ENCODE data around the gene ITM2C. TPM values are rescaled to one million over a fixed set of nuclear protein-coding genes. Genes with fewer than 3 reads are reported as not detected.

ITM2C gene, protein sequence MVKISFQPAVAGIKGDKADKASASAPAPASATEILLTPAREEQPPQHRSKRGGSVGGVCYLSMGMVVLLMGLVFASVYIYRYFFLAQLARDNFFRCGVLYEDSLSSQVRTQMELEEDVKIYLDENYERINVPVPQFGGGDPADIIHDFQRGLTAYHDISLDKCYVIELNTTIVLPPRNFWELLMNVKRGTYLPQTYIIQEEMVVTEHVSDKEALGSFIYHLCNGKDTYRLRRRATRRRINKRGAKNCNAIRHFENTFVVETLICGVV
- total RNA-seq = 28.8 TPM
- long read RNA-seq, transcript ITM2C-210 (1 exons, 501 nt) = minor isoform, 7 of 108 reads
- long read RNA-seq, transcript ITM2C-202 (6 exons, 2,078 nt) = major isoform, 74 of 108 reads
- long read RNA-seq, partial matches to known transcripts = 17 of 108 reads
- long read RNA-seq, other reads (novel, unspliced or antisense) = 10 of 108 reads

DNA sequence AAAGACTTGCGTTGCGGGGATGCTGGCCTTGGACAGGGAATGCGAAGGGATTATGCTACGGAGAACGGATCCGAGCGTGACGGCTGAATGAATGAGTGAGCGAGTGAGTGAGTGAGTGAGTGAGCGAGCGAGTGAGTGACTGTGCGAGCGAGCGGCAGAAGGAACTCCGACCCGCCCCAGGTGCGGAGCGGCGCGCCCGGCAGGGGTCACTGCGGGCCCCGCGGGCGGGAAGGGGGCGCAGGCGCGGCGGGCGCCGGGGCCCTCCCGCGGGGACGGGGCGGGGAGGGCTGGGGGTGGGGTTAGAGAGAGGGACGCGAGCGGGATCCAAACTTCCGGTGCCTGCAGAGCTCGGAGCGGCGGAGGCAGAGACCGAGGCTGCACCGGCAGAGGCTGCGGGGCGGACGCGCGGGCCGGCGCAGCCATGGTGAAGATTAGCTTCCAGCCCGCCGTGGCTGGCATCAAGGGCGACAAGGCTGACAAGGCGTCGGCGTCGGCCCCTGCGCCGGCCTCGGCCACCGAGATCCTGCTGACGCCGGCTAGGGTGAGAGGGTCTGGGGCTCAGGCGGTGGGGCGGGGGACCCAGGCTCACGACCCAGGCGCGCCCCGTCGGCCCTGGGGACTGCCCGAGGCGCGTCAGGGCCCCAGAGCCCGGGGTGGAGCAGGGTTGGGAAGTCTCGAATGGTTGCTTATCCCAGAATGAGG is at the start of gene ITM2C:
ITM2C (plus strand) TSS at position 338 of the 702 bp plus-strand sequence; CDS start at position 422, 84 bp downstream.
- ATAC-seq = peak; percentile 93
- intact Hi-C loops (cut with micrococcal nuclease) = no loop called here
- peak; percentile 80 for DNase-seq

DNA sequence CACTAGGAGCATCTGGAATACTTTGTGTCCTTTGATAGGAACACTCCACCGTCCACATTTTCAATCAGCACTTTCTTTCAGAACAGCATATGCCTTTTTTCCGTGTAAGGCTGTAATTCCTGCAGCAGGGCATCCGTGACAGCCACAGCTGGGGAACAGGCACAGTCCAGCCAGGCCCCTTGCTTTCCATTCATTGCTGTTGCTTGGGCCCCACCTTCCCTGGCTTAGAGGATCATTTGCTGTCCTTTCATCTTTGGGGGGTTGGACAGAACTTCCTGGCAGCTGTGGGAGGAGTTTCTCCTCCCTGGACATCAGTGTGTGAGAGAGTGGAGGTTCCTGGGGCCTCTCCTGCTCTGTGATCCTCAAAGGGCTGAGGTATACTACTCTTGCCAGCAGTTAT is 49.7 kb upstream of the ITM2C start:
- DNase-seq (no peak), ATAC-seq (no peak)
- intact Hi-C loops (cut with micrococcal nuclease) = no loop called here

DNA sequence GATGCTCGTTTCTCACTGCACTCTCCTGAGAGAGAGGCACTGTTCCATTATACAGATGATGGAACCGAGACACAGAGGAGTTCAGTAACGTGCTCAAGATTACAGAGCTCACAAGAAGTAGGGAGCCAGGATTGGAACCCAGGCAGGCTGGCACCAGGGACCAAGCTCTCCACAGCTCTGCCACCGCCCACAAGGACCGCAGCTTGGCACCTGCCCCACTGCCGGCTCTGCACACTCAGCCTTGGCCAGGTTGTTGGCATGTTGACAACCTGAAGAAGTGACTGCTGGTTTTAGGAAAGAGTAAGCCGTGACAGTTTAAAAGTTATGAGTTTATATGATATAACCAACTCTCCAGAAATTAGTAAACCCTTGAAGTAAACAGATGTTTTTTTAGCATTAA is 48.0 kb upstream of the ITM2C start:
- intact Hi-C loops (cut with micrococcal nuclease) = no loop called here
- ATAC-seq (peak; percentile 80), DNase-seq (peak; percentile 76)

DNA sequence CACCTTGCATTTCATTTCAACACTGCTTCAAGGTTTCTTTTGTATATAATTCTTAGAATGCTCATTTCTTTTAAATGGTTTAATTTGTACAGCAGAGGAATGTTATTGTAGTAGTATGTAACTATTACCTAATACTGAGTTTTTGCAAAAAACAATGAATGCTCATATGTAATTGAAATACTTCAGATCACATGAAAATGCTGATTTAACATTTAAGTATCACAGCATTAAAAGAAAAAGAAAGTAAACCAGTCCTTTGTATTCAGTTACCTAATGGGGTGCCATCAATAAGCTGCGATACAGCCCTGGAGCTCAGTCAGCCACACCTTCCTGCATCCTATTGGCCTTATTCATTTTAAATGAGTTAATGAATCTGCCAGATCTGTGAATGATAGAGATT is 45.3 kb upstream of the ITM2C start:
- intact Hi-C loops (cut with micrococcal nuclease) = no loop called here
- ATAC-seq = no peak
- no peak for DNase-seq

DNA sequence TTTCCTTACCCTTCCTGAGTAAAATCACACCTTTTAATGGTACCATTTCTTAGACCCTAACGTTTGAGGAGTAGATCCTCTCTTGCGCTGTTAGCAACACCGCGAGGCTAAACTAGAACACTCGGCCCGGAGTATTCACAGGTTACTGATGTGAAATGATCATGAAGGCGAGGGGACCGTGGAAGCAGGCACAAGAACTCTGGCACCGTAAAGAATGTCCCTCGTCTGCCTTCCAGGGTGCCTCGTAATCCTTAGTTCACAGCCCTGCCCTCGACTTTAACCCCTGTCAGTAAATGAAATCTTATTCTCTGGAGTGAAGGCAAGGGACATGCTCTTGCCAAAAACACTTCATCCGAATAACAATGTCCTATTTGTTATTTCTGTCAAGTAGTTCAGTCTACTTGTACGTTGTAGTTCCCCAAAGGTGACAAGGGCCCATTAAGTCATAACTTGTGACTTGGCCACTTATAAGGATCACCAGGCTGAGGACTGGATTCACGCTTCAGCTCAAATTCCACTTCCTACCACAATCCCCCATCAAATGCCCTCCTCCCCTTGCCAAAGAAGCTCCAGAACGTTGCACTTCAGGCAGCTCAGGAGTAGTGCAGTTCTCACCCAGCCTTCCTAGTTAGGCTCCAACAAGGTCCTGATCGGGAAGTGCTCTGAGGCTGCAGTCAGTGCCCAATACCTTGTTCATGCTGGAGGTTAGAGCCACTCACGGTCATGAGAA is 43.3 kb upstream of the ITM2C start:
- ATAC-seq (peak; percentile 10), DNase-seq (no peak)
- intact Hi-C loops (cut with micrococcal nuclease) = no loop called here

DNA sequence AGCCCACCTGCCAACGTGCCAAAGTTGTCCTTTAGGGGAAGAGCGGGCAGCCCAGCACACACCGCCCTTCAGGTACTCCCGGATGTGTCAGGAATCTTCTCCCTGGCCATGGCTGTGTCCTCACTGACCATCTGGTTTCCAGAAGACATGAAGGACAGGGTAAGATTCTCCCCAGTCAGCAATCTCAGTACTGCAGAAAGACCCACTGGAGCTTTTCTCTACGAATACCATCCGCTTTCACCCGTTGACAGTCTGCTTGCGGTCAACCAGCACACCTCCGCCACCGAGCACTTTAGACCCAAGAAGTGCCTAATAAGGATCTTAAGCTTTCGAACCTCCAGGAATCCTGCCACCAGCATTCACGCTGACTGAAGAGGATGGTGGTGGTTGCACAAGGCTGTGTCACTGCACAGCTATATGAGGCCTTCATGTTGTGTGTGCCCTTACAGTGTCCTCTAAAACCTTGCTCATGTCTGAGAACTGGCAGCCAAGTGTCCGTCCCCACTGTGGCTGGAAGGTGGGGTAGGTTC is 42.7 kb upstream of the ITM2C start:
- intact Hi-C loops (cut with micrococcal nuclease) = no loop called here
- DNase-seq = no peak
- ATAC-seq = no peak

DNA sequence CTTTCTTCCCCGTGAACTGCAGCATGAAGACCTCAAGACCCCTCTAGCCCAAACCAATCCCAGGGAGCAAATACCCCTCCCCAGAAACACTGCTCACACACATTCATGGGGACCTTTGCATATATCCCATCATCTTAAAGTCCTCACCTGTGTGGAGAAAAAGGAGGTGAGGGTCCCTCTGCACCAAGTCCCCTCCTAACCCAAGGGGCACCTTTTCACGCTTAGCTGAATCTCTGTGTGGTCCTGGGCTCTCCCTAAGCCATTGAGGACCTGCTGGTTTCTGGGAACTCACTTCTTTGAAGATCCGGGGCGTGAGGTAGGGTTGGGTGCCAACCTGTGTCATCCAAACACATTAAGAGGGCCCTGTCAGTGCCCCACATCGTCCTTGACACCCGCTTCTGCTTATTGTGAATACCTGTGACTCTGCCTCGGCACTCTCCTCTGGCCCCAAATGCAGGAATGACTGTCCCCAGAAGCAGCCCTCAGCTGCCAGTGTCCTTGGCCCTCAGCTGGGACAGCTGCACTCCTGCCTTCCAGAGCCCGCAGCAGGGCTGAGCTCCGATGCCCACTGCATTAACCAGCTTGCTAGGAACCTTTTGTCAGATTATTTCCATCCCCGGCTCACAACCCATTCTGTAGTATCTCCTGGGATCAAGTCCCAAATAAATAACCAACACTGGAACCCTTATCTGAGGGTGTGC is 41.3 kb upstream of the ITM2C start:
- ATAC-seq = no peak

DNA sequence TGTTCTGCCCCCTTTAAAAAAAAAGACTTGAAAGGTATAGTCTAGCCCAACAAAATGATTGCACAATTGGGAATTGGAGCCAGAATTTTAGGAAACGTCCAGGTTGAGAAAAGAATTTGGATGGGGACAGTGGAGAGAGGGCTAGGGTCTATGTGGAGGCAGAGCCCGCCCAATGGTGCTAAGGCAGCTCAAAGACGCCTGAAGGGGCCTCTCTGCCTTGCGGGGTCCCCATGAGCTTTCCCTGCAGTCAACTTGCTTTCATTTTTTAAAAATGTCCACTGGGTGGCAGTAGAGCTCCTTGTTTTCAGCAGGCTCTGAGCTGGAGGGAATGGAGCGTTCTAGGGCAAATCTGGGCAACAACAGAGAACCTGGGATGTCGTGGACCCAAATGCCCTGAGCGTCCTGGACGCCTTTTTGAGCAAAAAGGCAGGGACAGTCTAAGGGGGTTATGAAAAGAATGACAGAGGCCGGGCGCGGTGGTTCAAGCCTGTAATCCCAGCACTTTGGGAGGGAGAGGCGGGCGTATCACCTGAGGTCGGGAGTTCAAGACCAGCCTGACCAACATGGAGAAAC is 40.2 kb upstream of the ITM2C start:
- no peak for DNase-seq
- peak; percentile 71 for ATAC-seq
- intact Hi-C loops (cut with micrococcal nuclease) = no loop called here

More for the DNA sequence above, 41.3 kb upstream of the ITM2C start:
- intact Hi-C loops (cut with micrococcal nuclease) = no loop called here
- no peak for DNase-seq

DNA sequence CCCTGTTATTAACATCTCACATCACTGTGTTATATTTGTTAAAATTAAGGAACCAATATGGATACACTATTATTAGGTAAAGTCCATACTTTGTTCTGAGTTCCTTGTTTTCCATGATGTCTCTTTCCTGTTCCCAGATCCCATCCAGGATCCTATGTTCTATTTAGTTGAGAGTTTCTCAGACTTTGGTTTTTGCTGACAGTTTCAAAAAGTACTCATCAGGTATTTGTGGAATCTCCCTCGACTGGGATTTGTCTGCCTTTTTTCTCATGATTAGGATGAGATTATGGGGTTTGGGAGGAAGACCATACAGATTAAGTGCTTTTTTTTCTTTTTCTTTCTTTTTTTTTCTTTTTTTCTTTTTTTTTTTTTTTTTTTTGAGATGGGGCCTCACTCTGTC is 39.4 kb upstream of the ITM2C start:
- intact Hi-C loops (cut with micrococcal nuclease) = no loop called here
- DNase-seq (no peak), ATAC-seq (no peak)

DNA sequence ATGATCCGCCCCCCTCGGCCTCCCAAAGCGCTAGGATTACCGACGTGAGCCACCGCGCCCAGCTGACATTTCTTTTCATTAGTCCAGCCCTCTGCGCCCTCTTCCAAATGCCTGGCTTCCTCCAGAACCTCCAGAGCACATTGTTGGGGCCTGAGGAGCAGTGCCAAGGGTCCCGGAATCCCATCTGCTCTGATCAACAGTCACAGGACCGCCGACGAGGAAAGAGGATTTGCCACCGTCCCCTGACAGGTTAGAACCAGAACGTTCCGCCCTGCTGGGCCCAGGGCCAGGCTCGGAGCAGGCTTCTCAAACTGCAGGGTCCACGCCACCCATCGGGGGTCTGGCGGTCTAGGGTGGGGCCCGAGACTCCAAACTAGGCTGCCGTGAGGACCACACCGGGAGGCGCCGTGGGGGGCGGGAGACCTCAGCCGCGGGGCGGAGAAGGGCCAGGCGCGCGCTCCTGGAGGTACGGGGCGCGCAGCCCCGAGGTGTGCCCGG is 36.9 kb upstream of the ITM2C start:
- DNase-seq (peak; percentile 31), ATAC-seq (no peak)
- intact Hi-C loops (cut with micrococcal nuclease) = no loop called here

DNA sequence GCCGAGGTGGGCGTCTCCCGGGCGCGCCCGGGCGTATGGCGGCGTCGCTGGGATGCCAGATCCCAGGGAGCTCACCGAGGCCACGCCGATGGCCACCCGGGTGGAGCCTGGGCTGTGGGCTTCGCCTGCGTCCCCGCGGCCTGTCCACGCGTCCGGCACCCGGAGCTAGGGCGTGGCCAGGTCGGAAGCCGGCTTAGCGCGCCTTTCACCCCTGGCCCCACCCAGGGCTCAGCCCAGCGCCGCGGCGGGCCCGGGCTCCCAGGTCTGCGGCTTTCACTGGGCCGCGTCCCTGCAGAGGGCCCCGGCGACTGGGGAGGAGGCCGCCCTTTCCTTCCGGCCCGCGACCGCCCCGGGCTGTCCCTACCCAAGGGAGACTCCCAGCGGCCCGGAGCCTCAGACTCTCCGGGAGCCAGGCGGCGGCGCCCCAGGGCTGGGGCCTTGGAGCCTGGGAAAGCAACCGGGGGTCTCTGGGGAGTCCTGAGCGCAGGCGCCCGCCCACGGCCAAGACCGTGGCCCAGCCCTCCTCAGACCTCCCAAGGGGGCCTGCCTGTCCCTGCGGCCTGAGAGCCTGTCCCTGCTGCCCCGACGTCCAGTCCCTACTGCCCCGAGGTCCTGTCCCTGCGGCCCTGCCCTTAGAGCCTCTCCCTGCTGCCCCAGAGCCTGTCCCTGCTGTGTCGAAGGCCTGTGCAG is 36.3 kb upstream of the ITM2C start:
- ATAC-seq = peak; percentile 78
- peak; percentile 65 for DNase-seq
- intact Hi-C loops (cut with micrococcal nuclease) = no loop called here

DNA sequence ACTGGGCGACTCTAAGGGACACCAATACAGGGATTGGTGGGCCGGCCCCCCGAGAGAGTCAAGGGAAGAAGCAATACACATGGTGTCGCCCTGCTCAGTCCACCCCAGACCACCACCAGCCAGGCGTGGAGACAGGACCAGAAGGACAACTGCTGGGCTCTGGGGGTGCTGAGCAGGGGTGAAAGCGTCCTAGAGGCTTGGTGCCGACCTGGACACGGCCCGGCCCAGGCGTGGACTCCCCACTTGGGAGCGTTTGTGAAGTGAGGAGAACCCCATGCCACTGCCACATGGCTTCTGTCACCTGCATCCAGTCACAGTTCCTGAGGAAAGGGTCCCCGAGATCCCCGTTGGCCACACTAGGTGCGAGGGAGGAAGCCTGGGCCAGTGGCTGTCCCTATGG is 35.4 kb upstream of the ITM2C start:
- ATAC-seq (no peak), DNase-seq (no peak)
- intact Hi-C loops (cut with micrococcal nuclease) = no loop called here

DNA sequence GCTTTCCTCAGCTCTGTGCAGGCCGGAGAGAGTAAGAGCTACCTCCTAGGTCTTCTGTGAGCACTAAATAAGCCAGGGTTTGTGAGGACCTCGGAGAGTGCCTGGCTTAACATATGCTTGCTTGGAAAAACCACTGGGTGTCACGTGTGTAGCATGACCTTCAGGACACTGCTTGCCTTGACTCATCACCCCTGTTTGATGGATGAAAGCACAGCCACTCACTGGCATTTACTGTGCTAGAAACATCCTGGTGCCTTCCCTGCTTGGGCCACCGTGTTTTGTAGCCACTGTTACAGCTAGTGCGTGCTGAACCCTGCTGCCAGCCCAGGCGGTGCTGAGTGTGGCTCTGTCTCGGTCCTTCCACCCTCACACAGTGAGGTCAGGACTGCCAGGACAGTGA is 34.8 kb upstream of the ITM2C start:
- intact Hi-C loops (cut with micrococcal nuclease) = no loop called here
- DNase-seq = no peak
- no peak for ATAC-seq

DNA sequence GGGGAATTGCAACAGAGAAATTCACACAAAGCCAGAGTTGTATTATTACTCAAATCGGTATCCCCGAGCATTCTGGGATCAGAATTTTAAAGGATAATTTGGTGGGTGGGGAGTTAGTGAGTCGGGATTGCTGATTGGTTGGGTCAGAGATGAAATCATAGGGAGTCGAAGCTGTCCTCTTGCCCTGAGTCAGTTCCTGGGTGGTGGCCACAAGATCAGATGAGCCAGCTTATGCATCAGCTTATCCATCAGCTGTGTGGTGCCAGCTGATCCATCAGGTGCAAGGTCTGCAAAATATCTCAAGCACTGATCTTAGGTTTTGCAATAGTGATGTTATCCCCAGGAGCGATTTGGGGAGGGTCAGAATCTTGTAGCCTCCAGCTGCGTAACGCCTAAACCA is 34.3 kb upstream of the ITM2C start:
- ATAC-seq (no peak), DNase-seq (no peak)
- intact Hi-C loops (cut with micrococcal nuclease) = no loop called here

DNA sequence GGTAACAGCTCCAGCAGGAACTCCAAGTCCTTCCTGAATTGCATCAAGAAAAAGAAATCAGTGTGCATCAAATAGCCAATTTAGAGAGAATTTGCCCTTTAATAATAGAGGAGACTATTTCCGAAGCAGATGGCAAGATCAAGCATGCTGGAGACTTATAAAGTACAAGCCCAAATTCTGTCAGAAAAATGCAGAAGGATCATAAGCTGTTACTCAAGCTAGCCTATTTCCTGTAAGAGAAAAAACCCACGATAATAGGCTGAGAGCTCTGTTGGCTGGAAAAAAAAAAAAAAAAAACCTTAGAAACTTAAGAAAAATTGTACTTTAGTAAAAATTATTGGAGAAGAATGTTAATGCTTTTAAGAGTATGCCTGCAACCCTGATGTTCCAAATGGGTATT is 24.4 kb upstream of the ITM2C start:
- intact Hi-C loops (cut with micrococcal nuclease) = loop anchor here (10.0 kb wide), 1 partner anchor 144 kb away; no protein-coding TSS in a partner anchor
- ATAC-seq = no peak
- no peak for DNase-seq

DNA sequence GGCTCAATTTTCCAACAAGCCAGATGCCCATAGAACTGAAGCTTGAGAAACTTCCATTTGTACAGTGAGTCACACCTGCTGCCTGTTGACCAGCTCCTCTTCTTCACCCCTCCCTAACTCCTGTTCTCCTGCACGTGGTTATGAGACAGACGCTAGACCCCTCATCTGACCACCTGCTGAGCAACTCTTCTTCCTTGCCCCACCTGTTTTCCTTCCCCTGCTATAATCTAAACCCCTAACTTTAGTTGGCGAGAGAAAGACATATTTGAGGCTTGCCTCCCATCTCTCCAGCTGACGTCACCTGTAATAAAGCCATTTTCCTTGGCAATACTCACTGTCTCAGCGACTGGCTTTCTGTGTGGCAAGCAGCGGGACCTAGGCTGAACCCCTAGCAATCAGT is 22.3 kb upstream of the ITM2C start:
- intact Hi-C loops (cut with micrococcal nuclease) = loop anchor here (10.0 kb wide), 1 partner anchor 142 kb away; no protein-coding TSS in a partner anchor
- DNase-seq (no peak), ATAC-seq (no peak)

DNA sequence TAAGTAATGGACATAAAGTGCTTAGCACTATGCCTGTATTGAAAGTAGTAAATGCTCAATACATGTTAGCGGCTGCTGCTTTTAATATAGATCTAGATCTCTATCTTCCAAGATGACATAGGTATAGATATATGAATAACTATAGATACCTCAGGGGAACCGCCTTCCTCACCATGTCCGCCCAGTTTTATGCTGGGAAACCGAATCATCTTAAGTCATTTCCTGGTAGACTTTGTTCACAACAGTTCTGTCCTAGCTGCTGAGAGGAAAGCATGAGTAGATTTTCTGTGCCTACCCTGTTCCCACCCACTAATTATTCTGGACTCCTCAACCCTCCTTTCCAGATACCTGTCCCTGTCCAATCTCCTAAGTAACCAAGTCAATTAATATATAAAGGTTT is 21.6 kb upstream of the ITM2C start:
- intact Hi-C loops (cut with micrococcal nuclease) = loop anchor here (10.0 kb wide), 1 partner anchor 142 kb away; no protein-coding TSS in a partner anchor
- ATAC-seq (no peak), DNase-seq (no peak)

DNA sequence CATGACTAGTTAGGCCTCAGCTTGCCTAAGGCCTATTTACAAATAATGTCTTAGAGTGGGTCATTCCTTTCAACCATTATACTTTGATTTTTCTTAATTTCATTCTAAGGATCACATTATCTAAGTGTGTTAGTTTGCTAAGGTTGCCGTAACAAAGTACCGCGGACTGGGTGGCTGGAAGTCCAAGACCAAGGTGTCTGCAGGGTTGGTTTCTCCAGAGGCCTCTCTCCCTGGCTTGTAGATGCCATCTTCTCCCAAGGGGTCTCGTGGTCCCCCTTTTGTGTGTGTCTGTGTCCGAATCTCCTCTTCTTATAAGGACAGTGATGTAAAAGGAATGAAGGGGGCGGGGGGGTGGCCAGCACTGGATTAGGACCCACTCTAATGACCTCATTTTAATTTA is 18.4 kb upstream of the ITM2C start:
- DNase-seq = no peak
- intact Hi-C loops (cut with micrococcal nuclease) = loop anchor here (10.0 kb wide), 1 partner anchor 138 kb away; no protein-coding TSS in a partner anchor
- ATAC-seq = no peak

Measured in left ventricle myocardium superior (tissue), 1 donor.